Sigmoid colon (tissue), 3 donors: Measurements from ENCODE around the gene MISP3.

ENCODE experiments used
- CTCF ChIP-seq, 4 experiments: fragments of 450-650 bp in 3 of 4; fragments of 200-600 bp in 1 of 4; IDR thresholded peaks; one replicate each; pipeline ENCODE4 v1.5.1; 2016 to 2019; ENCODE audit warnings: antibody characterized with exemption in 4 of 4, mild to moderate bottlenecking in 3 of 4, moderate library complexity in 2 of 4
- POLR2A ChIP-seq, 2 donors: fragments of 450-650 bp; IDR thresholded peaks; one replicate each; pipeline ENCODE4 v1.6.1; 2016; ENCODE audit warnings: antibody characterized with exemption in 2 of 2, mild to moderate bottlenecking in 2 of 2, moderate library complexity in 2 of 2

- no peak for TF ChIP-seq CTCF (IDR thresholded peaks at IDR 0.05)
- no peak for TF ChIP-seq POLR2A (IDR thresholded peaks at IDR 0.05)
These were observed 12.9 kb downstream of the MISP3 start, which contains the start of gene C19orf67 for GRCh38 chr19:14085309-14085995.
